ENCODE results near the gene KIF5A. TPM values are rescaled to one million over a fixed set of nuclear protein-coding genes. Genes with fewer than 3 reads are reported as not detected.

KIF5A gene
- polyA plus RNA-seq, 1 of the 3 experiments (the other 2 are of a cell fraction) = 6.2 TPM

GRCh38 chr12:57554453-57554852, 4.6 kb downstream of the KIF5A start:
- POLR2A ChIA-PET = no interaction called here
- Histone ChIP-seq H3F3A (replicated peaks; ENCODE audit: insufficient read depth) (no peaks in the 10 kb centered on the region), H3K4me2 (no peak overlapping the region), H2AFZ (ENCODE audit: low read depth) (no peak overlapping the region), H3K79me2 (ENCODE audit: insufficient read depth) (peaks cover 47% of the 10 kb centered on the region; the same call in 1 of the 2 replicates), H3K9me3 (no peaks in the 10 kb centered on the region), H3K4me1 (ENCODE audit: control insufficient read depth in 1 of 2, insufficient read depth in 2 of 2, low read depth in 1 of 2, low read length in 1 of 2) (peaks cover 4 to 30% of the 10 kb centered on the region in 2 experiments; a peak in 3 of 4 replicates), H4K20me1 (ENCODE audit: insufficient read depth) (no peaks in the 10 kb centered on the region), H3K9ac (no peak overlapping the region), H3K4me3 (ENCODE audit: low read depth in 2 of 2, low read length in 1 of 2) (no peak overlapping the region), H3K9me2 (no peaks in the 10 kb centered on the region), H3K27me3 (ENCODE audit: insufficient read depth) (no peaks in the 10 kb centered on the region), H3K36me3 (replicated peaks in 1 of 2; ENCODE audit: control insufficient read depth in 1 of 2, insufficient read depth in 2 of 2, low read length in 1 of 2) (peaks cover 2 to 9% of the 10 kb centered on the region in 2 experiments), H3K27ac (ENCODE audit: low read depth in 2 of 2, low read length in 1 of 2) (no peak overlapping the region)
- no peak for TF ChIP-seq RFX5 (IDR thresholded peaks at IDR 0.05; ENCODE audit: low read length)
- no peak for TF ChIP-seq IRF3 (IDR thresholded peaks at IDR 0.05; ENCODE audit: low read depth, low read length)
- TF ChIP-seq RXRA (IDR thresholded peaks at IDR 0.05; ENCODE audit: borderline replicate concordance, low read depth) = no peak
- TF ChIP-seq ELF1 (IDR thresholded peaks at IDR 0.05) = no peak
- TF ChIP-seq FOXM1 (IDR thresholded peaks at IDR 0.05; ENCODE audit: low read depth) = no peak
- no peak for DNase-seq
- CTCF ChIA-PET = interaction anchor here (1.0 to 5.1 kb wide), 2 partner anchors 29 to 77 kb away, joined by 3 to 24 read pairs; no protein-coding TSS in a partner anchor
- 81% methylated on average over 2 of the region's 2 CpGs for WGBS (ENCODE audit: low lambda C conversion rate)

- DNase-seq = no peak
- ChIA-PET CTCF (interaction anchor here (1.0 to 5.1 kb wide), 2 partner anchors 28 to 76 kb away, joined by 3 to 24 read pairs; no protein-coding TSS in a partner anchor), POLR2A (no interaction called here)
- H4K20me1 ChIP-seq (ENCODE audit: insufficient read depth) = no peaks in the 10 kb centered on the region
- H3K4me3 ChIP-seq (ENCODE audit: low read depth in 2 of 2, low read length in 1 of 2) = no peak overlapping the region
- 100% methylated on average over 1 of the region's 1 CpG for WGBS (ENCODE audit: low lambda C conversion rate)
- peaks cover 46% of the 10 kb centered on the region; the same call in 1 of the 2 replicates for H3K79me2 ChIP-seq (ENCODE audit: insufficient read depth)
- no peaks in the 10 kb centered on the region for H3F3A ChIP-seq (replicated peaks; ENCODE audit: insufficient read depth)
- peaks cover 2 to 9% of the 10 kb centered on the region in 2 experiments for H3K36me3 ChIP-seq (replicated peaks in 1 of 2; ENCODE audit: control insufficient read depth in 1 of 2, insufficient read depth in 2 of 2, low read length in 1 of 2)
- TF ChIP-seq YY1 (IDR thresholded peaks at IDR 0.05; ENCODE audit: low read depth) = no peak
- no peak for TF ChIP-seq TCF12 (IDR thresholded peaks at IDR 0.05)
- no peak for TF ChIP-seq ELF1 (IDR thresholded peaks at IDR 0.05)
- TF ChIP-seq NFIC (IDR thresholded peaks at IDR 0.05; ENCODE audit: borderline replicate concordance) = no peak
- TF ChIP-seq USF1 (IDR thresholded peaks at IDR 0.05; ENCODE audit: borderline replicate concordance, low read depth) = no peak
- no peak for TF ChIP-seq FOSL2 (IDR thresholded peaks at IDR 0.05; ENCODE audit: borderline replicate concordance, low read depth)
- TF ChIP-seq TEAD4 (IDR thresholded peaks at IDR 0.05; ENCODE audit: borderline replicate concordance, insufficient read depth) = no peak
- no peak for TF ChIP-seq EP300 (IDR thresholded peaks at IDR 0.05; ENCODE audit: borderline replicate concordance in 1 of 2, low read depth in 1 of 2, low read length in 1 of 2)
- TF ChIP-seq GATA2 (CRISPR knock-in tag; IDR thresholded peaks at IDR 0.05) = no peak
- no peak for TF ChIP-seq EZH2phosphoT487 (IDR thresholded peaks at IDR 0.05; ENCODE audit: borderline replicate concordance, low read depth)
- no peak for TF ChIP-seq CTCF (IDR thresholded peaks at IDR 0.05)
- no peak for TF ChIP-seq FOXM1 (IDR thresholded peaks at IDR 0.05; ENCODE audit: low read depth)
- no peak for TF ChIP-seq RCOR1 (IDR thresholded peaks at IDR 0.05; ENCODE audit: low read length)
- no peak overlapping the region for H3K9ac ChIP-seq
- no peaks in the 10 kb centered on the region for H3K9me2 ChIP-seq
- H2AFZ ChIP-seq (ENCODE audit: low read depth) = no peak overlapping the region
- no peaks in the 10 kb centered on the region for H3K9me3 ChIP-seq
- no peak overlapping the region for H3K4me2 ChIP-seq
- H3K27ac ChIP-seq (ENCODE audit: low read depth in 2 of 2, low read length in 1 of 2) = no peak overlapping the region
- peaks cover 4 to 28% of the 10 kb centered on the region in 2 experiments; a peak in 3 of 4 replicates for H3K4me1 ChIP-seq (ENCODE audit: control insufficient read depth in 1 of 2, insufficient read depth in 2 of 2, low read depth in 1 of 2, low read length in 1 of 2)
- no peaks in the 10 kb centered on the region for H3K27me3 ChIP-seq (ENCODE audit: insufficient read depth)
Observed at GRCh38 chr12:57554897-57555296, 5.1 kb downstream of the KIF5A start.
